Measurements from ENCODE around the gene EFCAB14.
A peak's percentile ranks its signal among the peaks of the same experiment; 100 is the strongest.
"Not testable (repeated sequence)": the region's sequence is repeated elsewhere in the genome, so short reads cannot be mapped to it uniquely, and the experiment has no call there.

Gene EFCAB14

DNA sequence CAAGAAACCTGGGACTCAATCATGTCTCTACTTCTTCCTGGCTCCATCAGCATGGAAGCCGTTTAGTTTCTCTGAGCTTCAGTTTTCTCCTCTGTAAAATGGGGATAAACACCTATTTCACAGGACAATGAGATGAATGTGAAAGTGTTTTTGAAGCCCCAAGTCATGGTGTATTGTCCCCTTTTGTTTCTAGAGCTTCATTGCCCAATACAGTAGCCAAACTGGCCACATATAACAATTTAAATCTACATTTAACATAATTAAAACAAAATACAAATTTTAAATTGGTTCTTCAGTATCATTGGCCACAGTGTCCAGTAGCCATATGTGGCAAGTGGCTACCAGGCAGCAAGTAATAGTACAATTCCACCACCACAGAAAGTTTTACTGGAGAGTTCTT, 2.3 kb upstream of the EFCAB14 start:
- Histone ChIP-seq H3K4me3 (ENCODE audit: low read depth, low read length) (no peak overlapping the region), H3K4me1 (ENCODE audit: control insufficient read depth, insufficient read depth, low read length) (peaks cover 19% of the 10 kb centered on the region)

DNA sequence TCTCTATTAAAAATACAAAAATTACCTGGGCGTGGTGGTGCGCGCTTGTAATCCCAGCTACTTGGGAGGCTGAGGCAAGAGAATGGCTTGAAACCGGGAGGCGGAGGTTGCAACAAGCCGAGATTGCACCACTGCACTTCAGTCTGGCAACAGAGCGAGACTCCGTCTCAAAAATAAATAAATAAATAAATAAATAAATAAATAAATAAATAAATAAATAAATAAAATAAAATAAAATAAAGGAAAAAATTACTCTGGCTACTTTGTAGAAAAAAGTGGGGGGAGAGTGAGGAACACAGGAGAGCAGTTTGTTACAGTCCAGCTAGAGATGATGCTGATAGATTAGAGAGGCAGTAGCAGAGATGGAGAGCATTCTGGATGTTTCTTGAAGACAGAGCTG, 1.4 kb upstream of the EFCAB14 start:
- H3K9ac ChIP-seq (ENCODE audit: low read depth, low read length); H3K4me3 ChIP-seq (ENCODE audit: low read depth, low read length); H3K36me3 ChIP-seq (ENCODE audit: control insufficient read depth, insufficient read depth, low read length); H3K27me3 ChIP-seq (ENCODE audit: control insufficient read depth, insufficient read depth, low read length); H3K9me3 ChIP-seq (ENCODE audit: control insufficient read depth, insufficient read depth, low read length): not testable (repeated sequence)
- H3K4me1 ChIP-seq (ENCODE audit: control insufficient read depth, insufficient read depth, low read length), result peaks cover 19% of the 10 kb centered on the region

More for the DNA sequence above, 2.3 kb upstream of the EFCAB14 start:
- H3K27me3 ChIP-seq (ENCODE audit: control insufficient read depth, insufficient read depth, low read length), result peaks cover 2% of the 10 kb centered on the region
- no peaks in the 10 kb centered on the region for H3K9me3 ChIP-seq (ENCODE audit: control insufficient read depth, insufficient read depth, low read length)
- no peak overlapping the region for H3K9ac ChIP-seq (ENCODE audit: low read depth, low read length)
- peaks cover 4% of the 10 kb centered on the region for H3K36me3 ChIP-seq (ENCODE audit: control insufficient read depth, insufficient read depth, low read length)

DNA sequence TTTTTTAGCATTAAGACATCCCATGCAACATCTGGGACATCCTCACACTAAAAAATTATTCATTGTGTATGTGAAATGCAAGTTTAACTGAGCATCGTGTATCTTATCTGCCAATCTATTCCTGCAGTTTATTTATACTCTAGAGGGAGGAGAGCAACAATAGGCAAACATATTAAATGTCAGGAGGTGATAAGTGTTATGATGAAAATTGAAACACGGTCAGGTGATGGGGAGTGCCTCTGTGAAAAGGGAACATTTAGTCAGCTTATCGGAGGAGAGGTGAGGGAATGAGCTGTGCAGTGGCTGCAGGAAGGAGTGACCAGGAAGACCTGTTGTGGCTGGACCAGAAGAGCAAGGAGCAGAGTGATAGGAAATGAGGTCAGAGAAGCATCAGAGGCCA, 775 bp upstream of the EFCAB14 start:
- H3K4me1 ChIP-seq (ENCODE audit: control insufficient read depth, insufficient read depth, low read length), result peaks cover 15% of the 10 kb centered on the region
- peaks cover 4% of the 10 kb centered on the region for H3K36me3 ChIP-seq (ENCODE audit: control insufficient read depth, insufficient read depth, low read length)
- H3K9me3 ChIP-seq (ENCODE audit: control insufficient read depth, insufficient read depth, low read length), result no peaks in the 10 kb centered on the region
- H3K4me3 ChIP-seq (ENCODE audit: low read depth, low read length), result peak overlapping the region; percentile 40
- no peak overlapping the region for H3K9ac ChIP-seq (ENCODE audit: low read depth, low read length)
- H3K27me3 ChIP-seq (ENCODE audit: control insufficient read depth, insufficient read depth, low read length), result peaks cover 2% of the 10 kb centered on the region

DNA sequence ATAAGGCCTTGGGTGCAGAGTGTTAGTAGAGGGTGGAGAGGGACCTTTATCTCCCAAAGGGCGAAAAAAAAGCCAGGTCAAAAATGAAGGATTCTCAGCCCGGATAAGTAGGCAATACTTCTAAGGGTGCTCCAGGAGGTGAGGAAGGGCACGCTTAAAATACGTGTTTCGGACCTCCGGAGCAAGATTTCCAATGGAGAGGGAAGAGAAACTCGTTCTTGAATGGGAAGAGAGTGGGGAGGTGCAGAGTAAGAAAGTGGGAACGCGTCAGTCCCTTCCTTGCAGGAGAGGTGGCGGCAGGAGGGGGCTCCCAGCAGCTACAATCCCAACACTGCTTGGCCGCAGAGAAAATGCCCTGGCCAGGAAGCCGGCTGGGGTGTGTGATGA, 581 bp downstream of the EFCAB14 start:
- Histone ChIP-seq H3K4me1 (ENCODE audit: control insufficient read depth, insufficient read depth, low read length) (peaks cover 15% of the 10 kb centered on the region), H3K27me3 (ENCODE audit: control insufficient read depth, insufficient read depth, low read length) (peaks cover 2% of the 10 kb centered on the region), H3K4me3 (ENCODE audit: low read depth, low read length) (peak overlapping the region; percentile 86), H3K9ac (ENCODE audit: low read depth, low read length) (peak overlapping the region; percentile 81), H3K9me3 (ENCODE audit: control insufficient read depth, insufficient read depth, low read length) (no peaks in the 10 kb centered on the region), H3K36me3 (ENCODE audit: control insufficient read depth, insufficient read depth, low read length) (peaks cover 4% of the 10 kb centered on the region)

DNA sequence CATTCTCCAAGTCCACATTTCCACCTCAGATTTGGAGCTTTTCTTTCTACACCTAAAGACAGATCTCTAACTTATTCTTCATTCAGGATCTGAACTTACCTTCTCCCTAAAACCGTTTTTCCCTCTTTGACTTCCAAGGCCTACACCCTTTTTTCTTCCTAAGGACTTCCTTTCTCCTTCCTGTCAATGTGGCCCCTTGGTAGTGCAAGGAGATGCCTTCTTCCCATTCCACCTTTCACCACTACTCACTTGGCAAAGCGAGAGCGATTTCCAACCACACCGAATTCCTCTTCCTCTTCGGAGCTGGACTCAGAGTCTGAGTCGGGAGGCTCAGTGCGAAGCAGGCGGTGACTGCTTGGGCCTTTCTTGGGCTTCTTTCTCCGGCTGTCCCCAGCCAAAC, 1.3 kb downstream of the EFCAB14 start:
- Histone ChIP-seq H3K36me3 (ENCODE audit: control insufficient read depth, insufficient read depth, low read length) (peaks cover 7% of the 10 kb centered on the region), H3K4me3 (ENCODE audit: low read depth, low read length) (peak overlapping the region; percentile 86), H3K9ac (ENCODE audit: low read depth, low read length) (peak overlapping the region; percentile 16), H3K9me3 (ENCODE audit: control insufficient read depth, insufficient read depth, low read length) (no peaks in the 10 kb centered on the region), H3K4me1 (ENCODE audit: control insufficient read depth, insufficient read depth, low read length) (peaks cover 15% of the 10 kb centered on the region), H3K27me3 (ENCODE audit: control insufficient read depth, insufficient read depth, low read length) (peaks cover 2% of the 10 kb centered on the region)

DNA sequence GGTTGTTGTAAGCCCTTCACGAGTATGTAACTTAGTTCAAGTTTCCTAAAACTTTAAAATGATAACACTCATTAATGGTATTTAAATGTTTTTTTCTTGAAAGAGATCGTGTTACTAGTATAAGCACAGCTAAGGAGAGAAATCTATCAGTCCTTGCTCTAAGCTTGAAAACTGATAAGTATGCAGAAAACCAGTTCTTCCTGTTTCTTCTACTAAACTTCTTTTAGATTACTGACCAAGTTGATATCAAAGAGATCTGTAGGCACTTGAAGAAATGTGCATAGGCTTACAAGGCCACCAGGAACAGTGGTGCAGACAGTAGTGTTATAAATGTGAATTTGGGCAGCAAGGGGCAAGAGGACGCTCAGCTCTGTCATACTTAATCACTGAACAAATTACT, 3.9 kb downstream of the EFCAB14 start:
- Histone ChIP-seq H3K9me3 (ENCODE audit: control insufficient read depth, insufficient read depth, low read length) (no peaks in the 10 kb centered on the region), H3K4me1 (ENCODE audit: control insufficient read depth, insufficient read depth, low read length) (peaks cover 15% of the 10 kb centered on the region), H3K36me3 (ENCODE audit: control insufficient read depth, insufficient read depth, low read length) (peaks cover 7% of the 10 kb centered on the region), H3K9ac (ENCODE audit: low read depth, low read length) (no peak overlapping the region), H3K27me3 (ENCODE audit: control insufficient read depth, insufficient read depth, low read length) (no peaks in the 10 kb centered on the region), H3K4me3 (ENCODE audit: low read depth, low read length) (no peak overlapping the region)

DNA sequence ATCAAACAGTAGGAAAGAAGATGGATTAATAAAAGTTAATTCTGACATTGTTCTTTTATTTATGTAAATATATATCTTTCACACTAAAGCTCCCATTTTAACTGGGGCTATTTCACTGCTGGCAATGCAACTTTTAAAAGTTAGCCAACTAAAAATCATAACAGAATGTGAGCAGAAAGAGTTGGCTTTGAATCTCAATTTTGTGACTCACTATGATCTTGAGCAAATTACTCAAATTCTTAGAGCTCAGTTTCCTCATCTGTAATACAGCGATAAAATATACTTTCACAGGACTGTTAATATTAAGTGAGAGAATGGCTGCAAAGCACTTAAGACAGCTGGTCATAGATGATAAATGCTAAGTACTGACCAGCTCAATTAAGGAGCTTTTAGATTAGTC, 10.8 kb downstream of the EFCAB14 start:
- no peak overlapping the region for H3K4me3 ChIP-seq (ENCODE audit: low read depth, low read length)
- peaks cover 13% of the 10 kb centered on the region for H3K36me3 ChIP-seq (ENCODE audit: control insufficient read depth, insufficient read depth, low read length)
- H3K27me3 ChIP-seq (ENCODE audit: control insufficient read depth, insufficient read depth, low read length), result no peaks in the 10 kb centered on the region
- no peaks in the 10 kb centered on the region for H3K9me3 ChIP-seq (ENCODE audit: control insufficient read depth, insufficient read depth, low read length)
- H3K9ac ChIP-seq (ENCODE audit: low read depth, low read length), result no peak overlapping the region
- H3K4me1 ChIP-seq (ENCODE audit: control insufficient read depth, insufficient read depth, low read length), result no peaks in the 10 kb centered on the region

DNA sequence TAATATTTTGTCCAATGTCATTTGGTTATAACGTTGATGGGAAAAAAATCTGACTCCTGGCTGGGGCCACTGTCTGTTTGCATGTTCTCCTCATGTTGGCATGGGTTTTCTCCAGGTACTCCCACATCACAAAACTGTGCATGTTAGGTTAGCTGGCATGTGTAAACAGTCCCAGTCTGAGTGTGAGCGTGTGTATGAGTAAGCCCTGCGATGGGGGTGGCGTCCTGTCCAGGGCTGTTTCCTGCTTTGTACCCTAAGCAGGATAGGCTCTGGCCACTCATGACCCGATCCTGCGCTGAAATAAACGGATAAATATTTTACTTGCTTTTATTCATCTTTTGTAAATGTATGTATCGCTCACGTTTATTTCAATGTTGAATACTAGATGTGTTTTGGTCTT, 13.5 kb downstream of the EFCAB14 start:
- Histone ChIP-seq H3K27me3 (ENCODE audit: control insufficient read depth, insufficient read depth, low read length) (no peaks in the 10 kb centered on the region), H3K4me3 (ENCODE audit: low read depth, low read length) (no peak overlapping the region), H3K9me3 (ENCODE audit: control insufficient read depth, insufficient read depth, low read length) (no peaks in the 10 kb centered on the region), H3K4me1 (ENCODE audit: control insufficient read depth, insufficient read depth, low read length) (no peaks in the 10 kb centered on the region), H3K36me3 (ENCODE audit: control insufficient read depth, insufficient read depth, low read length) (peaks cover 17% of the 10 kb centered on the region), H3K9ac (ENCODE audit: low read depth, low read length) (no peak overlapping the region)

DNA sequence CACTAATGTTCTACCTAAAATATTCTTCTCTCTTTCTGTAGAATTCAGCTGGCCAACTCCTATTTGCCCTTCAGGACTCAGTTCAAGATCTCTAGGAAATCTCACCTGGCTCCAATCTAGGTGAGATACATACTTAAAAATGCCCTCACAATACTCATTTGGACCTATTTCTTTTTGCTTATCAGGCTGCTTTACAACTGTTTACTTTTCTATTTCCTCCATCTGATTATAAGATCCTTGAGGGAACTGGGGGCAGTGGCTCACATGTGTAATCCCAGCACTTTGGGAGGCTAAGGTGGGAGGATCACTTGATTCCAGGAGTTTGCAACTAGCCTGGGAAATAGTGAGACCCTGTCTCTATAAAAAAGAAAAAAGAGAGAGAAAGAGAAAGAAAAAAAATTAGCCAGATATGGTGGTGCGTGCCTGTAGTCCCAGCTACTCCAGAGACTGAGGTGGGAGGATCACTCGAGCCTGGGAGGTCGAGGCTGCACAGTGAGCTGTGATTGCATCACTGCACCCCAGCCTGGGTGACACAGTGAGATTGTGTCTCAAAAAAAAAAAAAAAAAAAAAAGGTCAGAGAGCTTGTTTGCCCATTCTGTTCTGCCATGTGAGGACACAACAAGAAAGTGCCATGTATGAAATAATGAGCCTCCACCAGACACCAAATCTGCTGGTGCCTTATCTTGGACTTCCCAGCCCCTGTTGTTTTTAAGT, 14.8 kb downstream of the EFCAB14 start:
- no peaks in the 10 kb centered on the region for H3K27me3 ChIP-seq (ENCODE audit: control insufficient read depth, insufficient read depth, low read length)
- no peaks in the 10 kb centered on the region for H3K9me3 ChIP-seq (ENCODE audit: control insufficient read depth, insufficient read depth, low read length)
- peaks cover 17% of the 10 kb centered on the region for H3K36me3 ChIP-seq (ENCODE audit: control insufficient read depth, insufficient read depth, low read length)
- H3K9ac ChIP-seq (ENCODE audit: low read depth, low read length), result no peak overlapping the region
- H3K4me1 ChIP-seq (ENCODE audit: control insufficient read depth, insufficient read depth, low read length), result no peaks in the 10 kb centered on the region
- H3K4me3 ChIP-seq (ENCODE audit: low read depth, low read length), result no peak overlapping the region

DNA sequence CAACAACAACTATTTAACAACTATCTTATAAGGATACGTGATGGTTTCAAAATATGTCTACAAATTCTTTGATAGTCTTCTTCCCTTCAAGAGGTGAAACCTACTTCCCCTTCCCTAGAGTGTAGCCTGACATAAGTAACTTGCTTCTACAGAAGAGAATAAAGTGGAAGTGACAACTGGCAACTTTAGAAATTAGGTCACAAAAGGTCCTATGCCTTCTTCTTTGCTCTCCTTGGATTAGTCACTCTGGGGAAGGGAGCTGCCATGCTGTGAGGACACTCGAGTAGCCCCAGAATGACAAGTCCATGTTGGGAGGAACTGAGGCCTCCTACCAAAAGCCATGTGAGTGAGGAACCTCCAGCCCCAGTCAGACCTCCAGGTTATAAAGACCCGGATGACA, 19.2 kb downstream of the EFCAB14 start:
- H3K4me3 ChIP-seq (ENCODE audit: low read depth, low read length), result no peak overlapping the region
- H3K36me3 ChIP-seq (ENCODE audit: control insufficient read depth, insufficient read depth, low read length), result peaks cover 12% of the 10 kb centered on the region
- no peaks in the 10 kb centered on the region for H3K27me3 ChIP-seq (ENCODE audit: control insufficient read depth, insufficient read depth, low read length)
- H3K4me1 ChIP-seq (ENCODE audit: control insufficient read depth, insufficient read depth, low read length), result no peaks in the 10 kb centered on the region
- H3K9ac ChIP-seq (ENCODE audit: low read depth, low read length), result no peak overlapping the region
- no peaks in the 10 kb centered on the region for H3K9me3 ChIP-seq (ENCODE audit: control insufficient read depth, insufficient read depth, low read length)

DNA sequence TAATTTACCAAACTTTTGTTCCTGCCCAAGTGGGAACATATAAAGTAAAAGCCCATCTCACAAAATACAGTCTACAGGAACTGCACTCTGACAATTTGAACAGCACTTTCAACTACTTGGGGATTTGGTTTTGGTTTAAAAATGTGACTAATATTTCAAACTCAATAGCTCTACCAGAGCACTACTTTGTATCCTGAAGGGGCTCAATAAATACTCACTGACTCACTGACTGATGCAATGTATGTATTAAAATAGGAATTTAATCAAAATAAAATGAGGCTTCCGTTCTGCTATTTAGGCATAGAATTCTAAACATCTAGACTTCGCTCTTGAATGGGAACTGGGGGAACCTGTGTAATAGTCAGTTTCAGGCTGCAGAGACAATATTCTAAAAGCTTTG, 21.9 kb downstream of the EFCAB14 start:
- no peak overlapping the region for H3K4me3 ChIP-seq (ENCODE audit: low read depth, low read length)
- no peak overlapping the region for H3K9ac ChIP-seq (ENCODE audit: low read depth, low read length)
- no peaks in the 10 kb centered on the region for H3K9me3 ChIP-seq (ENCODE audit: control insufficient read depth, insufficient read depth, low read length)
- H3K4me1 ChIP-seq (ENCODE audit: control insufficient read depth, insufficient read depth, low read length), result no peaks in the 10 kb centered on the region
- H3K27me3 ChIP-seq (ENCODE audit: control insufficient read depth, insufficient read depth, low read length), result no peaks in the 10 kb centered on the region
- peaks cover 12% of the 10 kb centered on the region for H3K36me3 ChIP-seq (ENCODE audit: control insufficient read depth, insufficient read depth, low read length)

DNA sequence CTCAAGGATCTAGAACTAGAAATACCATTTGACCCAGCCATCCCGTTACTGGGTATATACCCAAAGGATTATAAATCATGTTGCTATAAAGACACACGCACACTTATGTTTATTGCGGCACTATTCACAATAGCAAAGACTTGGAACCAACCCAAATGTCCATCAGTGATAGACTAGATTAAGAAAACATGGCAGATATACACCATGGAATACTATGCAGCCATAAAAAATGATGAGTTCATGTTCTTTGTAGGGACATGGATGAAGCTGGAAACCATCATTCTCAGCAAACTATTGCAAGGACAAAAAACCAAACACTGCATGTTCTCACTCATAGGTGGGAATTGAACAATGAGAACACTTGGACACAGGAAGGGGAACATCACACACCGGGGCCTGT, 24.2 kb downstream of the EFCAB14 start:
- H3K4me1 ChIP-seq (ENCODE audit: control insufficient read depth, insufficient read depth, low read length); H3K9ac ChIP-seq (ENCODE audit: low read depth, low read length); H3K9me3 ChIP-seq (ENCODE audit: control insufficient read depth, insufficient read depth, low read length); H3K4me3 ChIP-seq (ENCODE audit: low read depth, low read length); H3K27me3 ChIP-seq (ENCODE audit: control insufficient read depth, insufficient read depth, low read length): not testable (repeated sequence)
- peaks cover 18% of the 10 kb centered on the region for H3K36me3 ChIP-seq (ENCODE audit: control insufficient read depth, insufficient read depth, low read length)
